Upper lobe of left lung (tissue), 4 donors: Measurements from ENCODE around the gene VPS13D.

Source experiments
- EP300 ChIP-seq, 4 donors: sonication (generic); formaldehyde crosslinking; IDR thresholded peaks; one replicate each; pipeline ENCODE4 v1.5.1; 2017; ENCODE audit warnings: antibody characterized with exemption in 4 of 4, control low read depth in 2 of 4
- POLR2AphosphoS5 ChIP-seq, 2 donors: sonication (generic); formaldehyde crosslinking; IDR thresholded peaks; one replicate each; pipeline ENCODE4 v1.5.1; 2017; ENCODE audit warnings: antibody characterized with exemption in 2 of 2
- TF ChIP-seq, protein P1 (sequence below), 6 experiments: fragments of 450-650 bp in 4 of 6; fragments of 200-600 bp in 2 of 6; sonication (generic) in 2 of 6; IDR thresholded peaks; one replicate each; pipeline ENCODE4 v1.5.1; 2016 to 2019; ENCODE audit warnings: antibody characterized with exemption in 6 of 6

DNA sequence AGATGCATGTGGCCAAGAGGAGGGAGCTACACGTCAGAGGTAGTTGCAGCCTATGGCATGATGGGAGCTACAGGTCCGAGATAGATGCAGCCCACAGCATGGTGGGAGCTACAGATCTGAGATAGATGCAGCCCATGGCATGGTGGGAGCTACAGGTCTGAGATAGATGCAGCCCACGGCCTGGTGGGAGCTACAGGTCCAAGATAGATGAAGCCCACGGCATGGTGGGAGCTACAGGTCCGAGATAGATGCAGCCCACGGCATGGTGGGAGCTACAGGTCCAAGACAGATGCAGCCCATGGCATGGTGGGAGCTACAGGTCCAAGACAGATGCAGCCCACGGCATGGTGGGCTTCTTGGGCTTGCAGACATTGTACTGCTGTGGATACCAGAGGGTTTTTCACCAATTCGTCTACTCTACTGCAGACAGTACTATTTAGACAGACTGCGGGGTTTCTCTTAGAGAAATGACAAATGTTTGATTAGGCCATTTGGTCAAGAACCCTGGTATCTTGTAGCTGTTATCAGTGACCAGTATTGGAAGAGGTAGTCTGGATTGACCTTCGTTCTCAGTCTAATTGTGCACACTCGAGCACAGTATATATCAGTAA lies 260.8 kb downstream of the VPS13D start:
- TF ChIP-seq, protein P1, sequence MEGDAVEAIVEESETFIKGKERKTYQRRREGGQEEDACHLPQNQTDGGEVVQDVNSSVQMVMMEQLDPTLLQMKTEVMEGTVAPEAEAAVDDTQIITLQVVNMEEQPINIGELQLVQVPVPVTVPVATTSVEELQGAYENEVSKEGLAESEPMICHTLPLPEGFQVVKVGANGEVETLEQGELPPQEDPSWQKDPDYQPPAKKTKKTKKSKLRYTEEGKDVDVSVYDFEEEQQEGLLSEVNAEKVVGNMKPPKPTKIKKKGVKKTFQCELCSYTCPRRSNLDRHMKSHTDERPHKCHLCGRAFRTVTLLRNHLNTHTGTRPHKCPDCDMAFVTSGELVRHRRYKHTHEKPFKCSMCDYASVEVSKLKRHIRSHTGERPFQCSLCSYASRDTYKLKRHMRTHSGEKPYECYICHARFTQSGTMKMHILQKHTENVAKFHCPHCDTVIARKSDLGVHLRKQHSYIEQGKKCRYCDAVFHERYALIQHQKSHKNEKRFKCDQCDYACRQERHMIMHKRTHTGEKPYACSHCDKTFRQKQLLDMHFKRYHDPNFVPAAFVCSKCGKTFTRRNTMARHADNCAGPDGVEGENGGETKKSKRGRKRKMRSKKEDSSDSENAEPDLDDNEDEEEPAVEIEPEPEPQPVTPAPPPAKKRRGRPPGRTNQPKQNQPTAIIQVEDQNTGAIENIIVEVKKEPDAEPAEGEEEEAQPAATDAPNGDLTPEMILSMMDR (IDR thresholded peaks at IDR 0.05): no peak
- TF ChIP-seq POLR2AphosphoS5 (IDR thresholded peaks at IDR 0.05) (no peak), EP300 (IDR thresholded peaks at IDR 0.05) (no peak)
